HFFc6 (cell line): ENCODE measurements around the gene POLH. TPM values are rescaled to one million over a fixed set of nuclear protein-coding genes. Genes with fewer than 3 reads are reported as not detected.

Experiments used
- DNase-seq: peaks from one replicate; pipeline ENCODE4 v3.0.0-alpha.2; 2018
- H3K27ac Mint-ChIP-seq: 2 replicates; pipeline ENCODE4 v1.8.0; 2020; ENCODE audit warnings: mild to moderate bottlenecking, mixed read lengths
- H3K27me3 Mint-ChIP-seq: 2 replicates; pipeline ENCODE4 v1.8.0; 2021; ENCODE audit warnings: mild to moderate bottlenecking, moderate library complexity, mixed read lengths; ENCODE audit not compliant: insufficient read depth
- H3K36me3 Mint-ChIP-seq: 2 replicates; pipeline ENCODE4 v1.8.0; 2021; ENCODE audit warnings: low read depth, mixed read lengths
- H3K4me1 Mint-ChIP-seq: 2 replicates; pipeline ENCODE4 v1.8.0; 2020; ENCODE audit warnings: low read depth, mixed read lengths
- H3K4me3 Mint-ChIP-seq: 2 replicates; pipeline ENCODE4 v1.8.0; 2020; ENCODE audit warnings: mild to moderate bottlenecking, moderate library complexity, mixed read lengths
- H3K9me3 Mint-ChIP-seq: 2 replicates; pipeline ENCODE4 v1.8.0; 2020; ENCODE audit warnings: mild to moderate bottlenecking, mixed read lengths
- total RNA-seq, 6 experiments: library from RNA; stranded (reverse); fragmentation: NEBNext Ultra II Directional; extraction: Animal tissue kit (Norgen Biotek cat#: 25700); gene quantifications; 2 replicates in 1 of 6; 3 replicates in 5 of 6; pipeline ENCODE4 v1.2.3, GENCODE V29; 2021
- TF ChIP-seq, protein P1 (sequence below): fragments of 200-600 bp; sonication (generic); IDR thresholded peaks from 2 replicates; pipeline ENCODE4 v1.5.0; 2021; ENCODE audit warnings: antibody characterized with exemption, mild to moderate bottlenecking

POLH gene
- total RNA-seq, 6 experiments from 2014 or later: 31.4 to 39.8 (median 37.3) TPM

- no peak for DNase-seq
- Mint-ChIP-seq H3K36me3 (peaks cover 40% of the 10 kb centered on the region), H3K4me1 (peaks cover 31% of the 10 kb centered on the region), H3K27me3 (no peaks in the 10 kb centered on the region), H3K27ac (peak overlapping the region; percentile 75), H3K4me3 (peak overlapping the region; percentile 99), H3K9me3 (peaks cover 18% of the 10 kb centered on the region)
- TF ChIP-seq, protein P1, sequence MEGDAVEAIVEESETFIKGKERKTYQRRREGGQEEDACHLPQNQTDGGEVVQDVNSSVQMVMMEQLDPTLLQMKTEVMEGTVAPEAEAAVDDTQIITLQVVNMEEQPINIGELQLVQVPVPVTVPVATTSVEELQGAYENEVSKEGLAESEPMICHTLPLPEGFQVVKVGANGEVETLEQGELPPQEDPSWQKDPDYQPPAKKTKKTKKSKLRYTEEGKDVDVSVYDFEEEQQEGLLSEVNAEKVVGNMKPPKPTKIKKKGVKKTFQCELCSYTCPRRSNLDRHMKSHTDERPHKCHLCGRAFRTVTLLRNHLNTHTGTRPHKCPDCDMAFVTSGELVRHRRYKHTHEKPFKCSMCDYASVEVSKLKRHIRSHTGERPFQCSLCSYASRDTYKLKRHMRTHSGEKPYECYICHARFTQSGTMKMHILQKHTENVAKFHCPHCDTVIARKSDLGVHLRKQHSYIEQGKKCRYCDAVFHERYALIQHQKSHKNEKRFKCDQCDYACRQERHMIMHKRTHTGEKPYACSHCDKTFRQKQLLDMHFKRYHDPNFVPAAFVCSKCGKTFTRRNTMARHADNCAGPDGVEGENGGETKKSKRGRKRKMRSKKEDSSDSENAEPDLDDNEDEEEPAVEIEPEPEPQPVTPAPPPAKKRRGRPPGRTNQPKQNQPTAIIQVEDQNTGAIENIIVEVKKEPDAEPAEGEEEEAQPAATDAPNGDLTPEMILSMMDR: no peak
These were observed 747 bp upstream of the POLH start for GRCh38 chr6:43575105-43575771.

DNA sequence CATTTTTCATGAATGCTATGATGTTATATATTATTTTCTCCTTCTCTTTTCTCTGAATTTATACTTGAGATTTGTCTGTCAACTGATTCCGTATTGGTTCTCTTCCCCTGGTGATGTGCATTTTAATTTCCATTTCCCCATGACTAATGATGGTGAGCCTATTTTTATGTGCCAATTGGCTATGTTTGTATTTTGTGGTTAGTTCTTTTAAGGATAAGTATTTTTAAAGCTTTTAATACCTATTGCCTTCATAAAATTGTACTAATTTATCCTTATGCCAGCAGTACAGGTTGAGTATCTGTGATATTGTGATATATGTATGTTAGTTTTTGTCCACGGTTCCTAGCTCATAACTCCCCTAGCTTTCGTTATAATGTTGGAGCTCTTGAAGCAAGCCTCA, 2.8 kb downstream of the POLH start:
- peaks cover 46% of the 10 kb centered on the region for H3K36me3 Mint-ChIP-seq
- peaks cover 44% of the 10 kb centered on the region for H3K4me1 Mint-ChIP-seq
- TF ChIP-seq, protein P1: no peak
- no peak for DNase-seq
- H3K27ac Mint-ChIP-seq: peak overlapping the region; percentile 74
- H3K27me3 Mint-ChIP-seq: no peaks in the 10 kb centered on the region
- peak overlapping the region; percentile 53 for H3K4me3 Mint-ChIP-seq
- H3K9me3 Mint-ChIP-seq: peaks cover 18% of the 10 kb centered on the region

DNA sequence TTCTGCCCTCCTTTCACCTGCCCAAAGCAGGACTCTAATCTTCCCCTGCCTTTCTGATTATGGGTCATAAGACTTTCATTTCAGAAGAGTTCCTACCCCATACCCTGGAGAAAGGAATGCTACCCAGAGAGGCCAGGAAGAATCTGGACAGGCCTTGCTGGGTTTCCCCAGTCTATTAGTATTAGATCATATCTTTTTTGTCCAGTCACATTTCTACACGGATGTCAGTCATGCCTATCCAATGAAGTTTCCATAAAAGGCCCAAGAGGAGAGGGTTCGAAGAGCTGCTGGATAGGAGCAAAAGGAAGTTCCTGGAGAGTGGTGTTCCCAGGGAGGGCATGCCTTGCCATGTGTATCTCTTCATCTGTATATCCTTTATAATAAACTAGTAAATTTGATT, 3.2 kb downstream of the POLH start:
- Mint-ChIP-seq H3K4me3 (peak overlapping the region; percentile 53), H3K36me3 (peaks cover 47% of the 10 kb centered on the region), H3K9me3 (peaks cover 18% of the 10 kb centered on the region), H3K4me1 (peaks cover 48% of the 10 kb centered on the region), H3K27me3 (no peaks in the 10 kb centered on the region), H3K27ac (peak overlapping the region; percentile 74)
- peak; percentile 9 for DNase-seq
- TF ChIP-seq, protein P1: no peak

DNA sequence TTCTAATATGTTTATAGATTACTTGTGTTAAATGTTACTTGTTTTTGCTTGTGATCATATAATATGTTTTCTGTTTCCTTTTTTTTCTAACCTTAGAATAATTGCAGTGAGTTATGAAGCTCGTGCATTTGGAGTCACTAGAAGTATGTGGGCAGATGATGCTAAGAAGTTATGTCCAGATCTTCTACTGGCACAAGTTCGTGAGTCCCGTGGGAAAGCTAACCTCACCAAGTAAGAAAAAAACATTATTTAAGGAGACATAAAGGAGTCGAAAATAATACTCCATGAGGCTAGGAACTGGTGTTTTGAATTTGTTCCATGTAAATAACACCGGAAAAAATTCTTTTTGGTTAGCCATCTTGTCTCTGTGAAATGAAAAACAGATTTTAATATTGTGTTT, 6.9 kb downstream of the POLH start:
- Mint-ChIP-seq H3K27ac (peak overlapping the region; percentile 72; the same call in 1 of the 2 replicates), H3K4me3 (peak overlapping the region; percentile 20; the same call in 1 of the 2 replicates), H3K36me3 (peaks cover 59% of the 10 kb centered on the region), H3K27me3 (no peaks in the 10 kb centered on the region), H3K4me1 (peaks cover 58% of the 10 kb centered on the region), H3K9me3 (peaks cover 5% of the 10 kb centered on the region; the same call in 1 of the 2 replicates)
- TF ChIP-seq, protein P1: no peak
- DNase-seq: no peak

DNA sequence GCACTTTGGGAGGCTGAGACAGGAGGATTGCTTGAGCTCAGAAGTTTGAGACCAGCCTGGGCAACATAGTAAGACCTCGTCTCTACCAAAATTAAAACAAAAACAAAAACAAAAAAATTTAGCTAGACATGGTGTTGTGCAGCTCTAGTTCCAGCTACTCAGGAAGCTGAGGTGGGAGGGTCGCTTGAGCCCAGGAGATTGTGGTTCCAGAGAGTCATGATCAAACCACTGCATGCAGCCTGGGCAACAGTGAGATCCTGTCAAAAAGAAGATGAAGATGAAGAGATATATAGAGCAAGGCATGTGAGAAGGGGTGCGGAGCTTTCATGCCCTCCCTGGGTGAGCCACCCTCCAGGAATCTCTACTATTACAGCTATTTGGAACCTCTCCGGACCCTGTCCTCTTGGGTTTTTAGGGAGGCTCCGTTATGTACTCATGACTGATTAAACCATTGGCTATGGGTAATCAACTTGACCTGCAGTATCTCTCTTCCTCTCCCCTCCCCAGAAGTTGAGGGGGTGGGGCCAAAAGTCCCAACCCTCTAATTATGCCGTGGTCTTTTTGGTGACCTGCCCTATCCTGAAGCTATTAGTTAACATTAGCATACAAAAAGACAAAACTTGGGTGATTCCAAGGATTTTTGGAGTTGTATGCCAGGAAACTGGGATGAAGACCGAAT, 9.0 kb downstream of the POLH start:
- peaks cover 41% of the 10 kb centered on the region for H3K4me1 Mint-ChIP-seq
- no peaks in the 10 kb centered on the region for H3K27me3 Mint-ChIP-seq
- H3K36me3 Mint-ChIP-seq: peaks cover 55% of the 10 kb centered on the region
- TF ChIP-seq, protein P1: no peak
- H3K4me3 Mint-ChIP-seq: peak overlapping the region; percentile 40
- H3K9me3 Mint-ChIP-seq: no peaks in the 10 kb centered on the region
- DNase-seq: peak; percentile 49
- peak overlapping the region; percentile 72 for H3K27ac Mint-ChIP-seq
